ENCODE data around the gene SOX5.

Gene SOX5

GRCh38 chr12:23671881-23672280, 277.6 kb downstream of the SOX5 start:
- DNase-seq = no peak

- DNase-seq = no peak
Measured at GRCh38 chr12:23670684-23671083, 278.8 kb downstream of the SOX5 start.

GRCh38 chr12:23669691-23670090, 279.8 kb downstream of the SOX5 start:
- DNase-seq = no peak

GRCh38 chr12:23666866-23667265, 282.6 kb downstream of the SOX5 start:
- DNase-seq = no peak

GRCh38 chr12:23662966-23663365, 286.5 kb downstream of the SOX5 start:
- DNase-seq = no peak

- DNase-seq = no peak
Measured at GRCh38 chr12:23659131-23659530, 290.3 kb downstream of the SOX5 start.

GRCh38 chr12:23657598-23657997, 291.9 kb downstream of the SOX5 start:
- DNase-seq = no peak

GRCh38 chr12:23655884-23656283, 293.6 kb downstream of the SOX5 start:
- no peak for DNase-seq

GRCh38 chr12:23655112-23655511, 294.4 kb downstream of the SOX5 start:
- no peak for DNase-seq

GRCh38 chr12:23648546-23648945, 300.9 kb downstream of the SOX5 start:
- DNase-seq = no peak

GRCh38 chr12:23640754-23641153, 308.7 kb downstream of the SOX5 start:
- DNase-seq = peak; percentile 82

- DNase-seq = no peak
Measured at GRCh38 chr12:23634344-23634743, 315.1 kb downstream of the SOX5 start.

GRCh38 chr12:23631786-23632377, 317.6 kb downstream of the SOX5 start:
- DNase-seq = no peak

GRCh38 chr12:23630524-23630923, 318.9 kb downstream of the SOX5 start:
- no peak for DNase-seq

GRCh38 chr12:23628806-23629205, 320.7 kb downstream of the SOX5 start:
- DNase-seq = no peak

GRCh38 chr12:23626791-23627190, 322.7 kb downstream of the SOX5 start:
- DNase-seq = no peak

- DNase-seq = no peak
Measured at GRCh38 chr12:23621900-23622299, 327.6 kb downstream of the SOX5 start.

- DNase-seq = no peak
Measured at GRCh38 chr12:23618718-23619117, 330.8 kb downstream of the SOX5 start.

GRCh38 chr12:23617749-23618148, 331.7 kb downstream of the SOX5 start:
- peak; percentile 4 for DNase-seq

GRCh38 chr12:23614280-23614679, 335.2 kb downstream of the SOX5 start:
- DNase-seq = no peak

- DNase-seq = no peak
Measured at GRCh38 chr12:23611320-23611719, 338.1 kb downstream of the SOX5 start.

GRCh38 chr12:23600919-23601318, 348.6 kb downstream of the SOX5 start:
- DNase-seq = no peak

GRCh38 chr12:23596568-23596967, 352.9 kb downstream of the SOX5 start:
- no peak for DNase-seq

GRCh38 chr12:23587833-23588559, 361.5 kb downstream of the SOX5 start:
- DNase-seq = no peak

GRCh38 chr12:23585782-23586163, 363.7 kb downstream of the SOX5 start:
- no peak for DNase-seq

Measured in NCI-H2227 treated with DMSO at 0.1 percent for 48 hours (cell line).